Loucy (cell line): ENCODE results near the gene PCDHGA7.
A peak's percentile ranks its signal among the peaks of the same experiment; 100 is the strongest.

Experiments
- EZH2phosphoT487 ChIP-seq: fragments of 200-600 bp; IDR thresholded peaks from 2 replicates; pipeline ENCODE4 v1.6.1; 2018; ENCODE audit warnings: antibody characterized with exemption, mild to moderate bottlenecking, moderate library complexity, borderline replicate concordance
- TF ChIP-seq, protein P1 (sequence below): fragments of 200-600 bp; sonication (generic); conservative IDR thresholded peaks from 2 replicates; pipeline ENCODE4 v1.5.1; 2014; ENCODE audit warnings: mild to moderate bottlenecking, antibody characterized with exemption, low read length

DNA sequence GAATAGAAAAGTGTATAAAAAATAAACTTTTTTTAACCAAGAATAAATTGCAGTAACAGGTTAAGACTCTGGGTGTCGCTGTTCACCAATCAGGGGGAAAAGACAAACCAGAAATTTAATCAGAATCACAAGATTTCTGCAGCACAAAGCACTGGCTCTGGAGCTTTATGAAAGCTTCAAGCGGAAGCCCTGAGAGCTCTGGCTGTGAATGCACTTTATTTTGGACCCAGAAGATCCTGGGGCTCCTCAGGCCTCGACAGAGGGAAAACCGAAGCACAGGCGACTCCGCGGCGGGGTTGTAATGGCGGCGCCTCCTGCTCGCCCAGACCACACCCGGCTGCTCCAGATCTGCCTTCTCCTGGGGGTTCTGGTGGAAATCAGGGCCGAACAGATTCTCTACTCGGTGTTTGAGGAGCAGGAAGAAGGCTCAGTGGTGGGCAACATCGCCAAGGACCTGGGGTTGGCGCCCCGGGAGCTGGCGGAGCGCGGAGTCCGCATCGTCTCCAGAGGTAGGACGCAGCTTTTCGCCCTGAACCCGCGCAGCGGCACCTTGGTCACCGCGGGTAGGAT is 27.6 kb upstream of the PCDHGA7 start, which contains the start of gene PCDHGA4:
- TF ChIP-seq, protein P1, sequence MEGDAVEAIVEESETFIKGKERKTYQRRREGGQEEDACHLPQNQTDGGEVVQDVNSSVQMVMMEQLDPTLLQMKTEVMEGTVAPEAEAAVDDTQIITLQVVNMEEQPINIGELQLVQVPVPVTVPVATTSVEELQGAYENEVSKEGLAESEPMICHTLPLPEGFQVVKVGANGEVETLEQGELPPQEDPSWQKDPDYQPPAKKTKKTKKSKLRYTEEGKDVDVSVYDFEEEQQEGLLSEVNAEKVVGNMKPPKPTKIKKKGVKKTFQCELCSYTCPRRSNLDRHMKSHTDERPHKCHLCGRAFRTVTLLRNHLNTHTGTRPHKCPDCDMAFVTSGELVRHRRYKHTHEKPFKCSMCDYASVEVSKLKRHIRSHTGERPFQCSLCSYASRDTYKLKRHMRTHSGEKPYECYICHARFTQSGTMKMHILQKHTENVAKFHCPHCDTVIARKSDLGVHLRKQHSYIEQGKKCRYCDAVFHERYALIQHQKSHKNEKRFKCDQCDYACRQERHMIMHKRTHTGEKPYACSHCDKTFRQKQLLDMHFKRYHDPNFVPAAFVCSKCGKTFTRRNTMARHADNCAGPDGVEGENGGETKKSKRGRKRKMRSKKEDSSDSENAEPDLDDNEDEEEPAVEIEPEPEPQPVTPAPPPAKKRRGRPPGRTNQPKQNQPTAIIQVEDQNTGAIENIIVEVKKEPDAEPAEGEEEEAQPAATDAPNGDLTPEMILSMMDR = peak; percentile 80
- TF ChIP-seq EZH2phosphoT487 = no peak
